ENCODE results near the gene NFATC3.
"Not testable (repeated sequence)": the region's sequence is repeated elsewhere in the genome, so short reads cannot be mapped to it uniquely, and the experiment has no call there.

Gene NFATC3

GRCh38 chr16:68120496-68120895, 35.3 kb downstream of the NFATC3 start:
- not testable (repeated sequence) for DNase-seq

GRCh38 chr16:68126395-68126794, 41.2 kb downstream of the NFATC3 start:
- no peak for DNase-seq

GRCh38 chr16:68128577-68129305, 43.6 kb downstream of the NFATC3 start:
- DNase-seq, result no peak

- no peak for DNase-seq
Measured at GRCh38 chr16:68130520-68130919, 45.4 kb downstream of the NFATC3 start.

GRCh38 chr16:68131813-68132706, 46.9 kb downstream of the NFATC3 start:
- DNase-seq, result peak in 3 of 6 experiments; percentile 27 to 57 (median 38)

- DNase-seq, result not testable (repeated sequence)
Measured at GRCh38 chr16:68133000-68133399, 47.8 kb downstream of the NFATC3 start.

GRCh38 chr16:68134644-68135043, 49.5 kb downstream of the NFATC3 start:
- no peak for DNase-seq

GRCh38 chr16:68136515-68136914, 51.3 kb downstream of the NFATC3 start:
- no peak for DNase-seq

- DNase-seq, result no peak
Measured at GRCh38 chr16:68144008-68144407, 58.8 kb downstream of the NFATC3 start.

- no peak for DNase-seq
Measured at GRCh38 chr16:68146585-68146984, 61.4 kb downstream of the NFATC3 start.

GRCh38 chr16:68147444-68147843, 62.3 kb downstream of the NFATC3 start:
- no peak for DNase-seq

- no peak for DNase-seq
Measured at GRCh38 chr16:68149596-68149995, 64.4 kb downstream of the NFATC3 start.

- DNase-seq, result no peak
Measured at GRCh38 chr16:68155425-68155824, 70.3 kb downstream of the NFATC3 start.

- DNase-seq, result no peak
Measured at GRCh38 chr16:68162413-68162812, 77.2 kb downstream of the NFATC3 start.

- not testable (repeated sequence) for DNase-seq
Measured at GRCh38 chr16:68163275-68163674, 78.1 kb downstream of the NFATC3 start.

GRCh38 chr16:68166264-68166663, 81.1 kb downstream of the NFATC3 start:
- no peak for DNase-seq

- DNase-seq, result no peak
Measured at GRCh38 chr16:68179196-68179795, 94.1 kb downstream of the NFATC3 start.

GRCh38 chr16:68179855-68180254, 94.7 kb downstream of the NFATC3 start:
- DNase-seq, result no peak

GRCh38 chr16:68183046-68183445, 97.9 kb downstream of the NFATC3 start:
- no peak for DNase-seq

GRCh38 chr16:68186877-68187276, 101.7 kb downstream of the NFATC3 start:
- DNase-seq, result no peak

- no peak for DNase-seq
Measured at GRCh38 chr16:68187505-68187904, 102.3 kb downstream of the NFATC3 start.

GRCh38 chr16:68188170-68188569, 103.0 kb downstream of the NFATC3 start:
- no peak for DNase-seq

- no peak for DNase-seq
Measured at GRCh38 chr16:68190081-68190480, 104.9 kb downstream of the NFATC3 start.

All from stimulated activated naive CD4-positive, alpha-beta T cell (primary cell).